ENCODE measurements around the gene ZFP62.

The ZFP62 gene

GRCh38 chr5:180810210-180810958 lies 50.7 kb downstream of the ZFP62 start:
- DNase-seq (ENCODE audit: low read depth in 2 of 2): peak; percentile 90 to 91

- DNase-seq (ENCODE audit: low read depth in 2 of 2): peak; percentile 73 to 90
Measured at GRCh38 chr5:180809403-180810209, 51.5 kb downstream of the ZFP62 start.

- DNase-seq (ENCODE audit: low read depth in 2 of 2): no peak
Measured at GRCh38 chr5:180808461-180809000, 52.5 kb downstream of the ZFP62 start.

GRCh38 chr5:180807654-180808414 lies 53.2 kb downstream of the ZFP62 start:
- no peak for DNase-seq (ENCODE audit: low read depth in 2 of 2)

- DNase-seq (ENCODE audit: low read depth in 2 of 2): no peak
Measured at GRCh38 chr5:180807046-180807445, 54.0 kb downstream of the ZFP62 start.

- no peak for DNase-seq (ENCODE audit: low read depth in 2 of 2)
Measured at GRCh38 chr5:180806351-180807011, 54.6 kb downstream of the ZFP62 start.

GRCh38 chr5:180804129-180804618 lies 56.9 kb downstream of the ZFP62 start:
- DNase-seq (ENCODE audit: low read depth in 2 of 2): no peak

- peak; percentile 74 to 82 for DNase-seq (ENCODE audit: low read depth in 2 of 2)
Measured at GRCh38 chr5:180803181-180804128, 57.6 kb downstream of the ZFP62 start.

- peak; percentile 50 to 82 for DNase-seq (ENCODE audit: low read depth in 2 of 2)
Measured at GRCh38 chr5:180802325-180803180, 58.5 kb downstream of the ZFP62 start, which contains the start of gene MGAT1. Gene MGAT1, minus strand, starts transcription at chr5:180802806. Its CDS starts 9,835 bp downstream, at chr5:180792971.

GRCh38 chr5:180801596-180802324 lies 59.3 kb downstream of the ZFP62 start:
- no peak for DNase-seq (ENCODE audit: low read depth in 2 of 2)

GRCh38 chr5:180799902-180800801 lies 60.9 kb downstream of the ZFP62 start:
- no peak for DNase-seq (ENCODE audit: low read depth in 2 of 2)

- no peak for DNase-seq (ENCODE audit: low read depth in 2 of 2)
Measured at GRCh38 chr5:180799194-180799593, 61.9 kb downstream of the ZFP62 start.

- DNase-seq (ENCODE audit: low read depth in 2 of 2): no peak
Measured at GRCh38 chr5:180798193-180798592, 62.9 kb downstream of the ZFP62 start.
